HUDEP-2 (cell line): ENCODE measurements around the gene ANKFN1.

Experiments
- DNase-seq, 76 experiments: peaks; one replicate each; lab custom pipeline; 2025; ENCODE audit not compliant: unreplicated experiment in 76 of 76; lab: John Stamatoyannopoulos, UW

Gene ANKFN1

DNA sequence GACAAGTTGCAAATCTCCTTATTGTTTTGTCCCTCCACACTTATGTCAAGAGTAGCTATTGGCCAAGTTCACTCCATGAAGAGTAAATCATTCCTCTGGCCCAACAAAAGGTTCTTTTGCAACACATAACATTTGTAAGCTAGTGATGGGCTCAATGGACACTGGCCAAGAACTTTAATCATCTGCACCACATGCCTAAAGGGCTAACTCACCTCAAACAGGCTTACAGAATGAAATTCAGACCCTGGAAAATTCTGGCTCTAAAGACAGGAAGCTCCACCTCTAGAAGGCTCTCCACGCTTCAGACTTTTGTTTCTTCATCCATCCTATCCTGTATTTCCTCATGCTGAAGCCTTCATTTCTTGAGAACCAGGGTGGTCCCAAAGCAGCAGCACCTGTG, 10.9 kb upstream of the ANKFN1 start:
- DNase-seq = no peak

DNA sequence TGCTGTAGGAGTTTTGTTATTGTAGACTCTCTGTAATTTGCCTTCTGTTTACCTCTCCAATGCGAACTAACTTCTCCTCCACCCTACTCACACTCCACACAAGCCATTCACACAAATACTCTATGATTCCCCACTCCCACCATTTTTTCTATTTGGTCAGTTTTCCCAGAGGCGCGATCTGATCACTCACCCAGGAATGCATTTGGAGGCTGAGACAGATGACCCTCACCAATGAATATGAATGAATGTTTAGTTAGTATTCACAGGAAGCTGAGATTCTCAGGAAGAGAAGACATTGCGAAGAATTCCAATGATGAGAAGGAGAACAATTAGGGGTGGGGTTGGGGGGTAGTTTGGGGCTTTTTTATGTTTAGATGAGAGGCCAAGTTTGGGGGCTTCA, 10.5 kb upstream of the ANKFN1 start:
- no peak for DNase-seq

DNA sequence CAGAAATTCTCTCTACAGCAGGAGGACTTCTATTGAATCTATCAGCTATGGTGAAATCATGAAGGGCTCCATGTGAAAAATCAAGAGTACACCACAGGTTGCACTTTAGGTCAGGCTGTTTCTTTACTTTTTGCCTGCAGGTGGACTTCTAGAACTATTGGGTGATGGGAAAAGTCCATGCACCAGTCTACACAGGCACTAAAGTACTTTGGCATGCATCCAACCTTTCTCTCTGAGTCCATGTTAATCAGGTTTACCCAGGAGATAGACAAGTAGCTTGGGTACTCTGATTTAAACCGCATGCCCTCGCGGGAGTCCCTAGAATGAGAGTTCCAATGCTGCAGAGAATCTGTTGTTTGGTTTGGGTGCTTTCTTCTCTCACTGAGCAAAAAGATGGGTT, 9.1 kb upstream of the ANKFN1 start:
- no peak for DNase-seq

DNA sequence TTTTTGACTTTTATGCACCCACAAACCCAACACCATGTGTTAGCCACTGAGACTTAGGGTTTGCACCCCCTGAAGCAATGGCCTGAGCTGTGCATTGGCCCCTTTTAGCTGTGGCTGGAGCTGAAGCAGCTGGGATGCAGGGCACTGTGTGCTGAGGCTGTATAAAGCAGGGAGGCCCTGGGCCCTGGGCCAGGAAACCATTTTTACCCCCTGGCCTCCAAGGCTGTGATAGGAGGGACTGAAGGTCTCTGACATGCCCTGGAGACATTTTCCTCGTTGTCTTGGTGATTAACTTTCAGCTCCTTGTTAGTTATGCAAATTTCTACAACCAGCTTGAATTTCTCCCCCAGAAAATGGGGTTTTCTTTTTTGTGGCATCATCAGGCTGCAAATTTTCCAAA, 6.7 kb upstream of the ANKFN1 start:
- DNase-seq = no peak

DNA sequence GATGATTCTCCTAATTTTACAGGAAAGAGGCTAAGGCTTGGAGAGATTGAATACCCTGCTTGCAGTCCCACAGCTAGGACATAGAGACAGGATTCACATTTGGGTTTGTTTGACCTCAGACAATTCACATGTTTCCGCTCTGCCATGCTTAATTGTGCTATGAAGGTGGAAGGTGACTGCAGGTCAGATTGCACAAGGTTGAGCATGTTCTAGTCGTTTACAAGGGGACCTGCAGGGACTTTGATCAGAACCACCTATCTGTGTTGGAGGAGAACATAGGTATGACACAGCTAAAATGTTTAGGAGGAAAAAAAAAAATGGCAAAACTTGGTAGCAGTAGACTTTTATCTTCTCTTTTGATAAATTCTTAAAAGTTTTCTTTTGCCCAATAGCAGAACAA, 4.9 kb upstream of the ANKFN1 start:
- DNase-seq = no peak

DNA sequence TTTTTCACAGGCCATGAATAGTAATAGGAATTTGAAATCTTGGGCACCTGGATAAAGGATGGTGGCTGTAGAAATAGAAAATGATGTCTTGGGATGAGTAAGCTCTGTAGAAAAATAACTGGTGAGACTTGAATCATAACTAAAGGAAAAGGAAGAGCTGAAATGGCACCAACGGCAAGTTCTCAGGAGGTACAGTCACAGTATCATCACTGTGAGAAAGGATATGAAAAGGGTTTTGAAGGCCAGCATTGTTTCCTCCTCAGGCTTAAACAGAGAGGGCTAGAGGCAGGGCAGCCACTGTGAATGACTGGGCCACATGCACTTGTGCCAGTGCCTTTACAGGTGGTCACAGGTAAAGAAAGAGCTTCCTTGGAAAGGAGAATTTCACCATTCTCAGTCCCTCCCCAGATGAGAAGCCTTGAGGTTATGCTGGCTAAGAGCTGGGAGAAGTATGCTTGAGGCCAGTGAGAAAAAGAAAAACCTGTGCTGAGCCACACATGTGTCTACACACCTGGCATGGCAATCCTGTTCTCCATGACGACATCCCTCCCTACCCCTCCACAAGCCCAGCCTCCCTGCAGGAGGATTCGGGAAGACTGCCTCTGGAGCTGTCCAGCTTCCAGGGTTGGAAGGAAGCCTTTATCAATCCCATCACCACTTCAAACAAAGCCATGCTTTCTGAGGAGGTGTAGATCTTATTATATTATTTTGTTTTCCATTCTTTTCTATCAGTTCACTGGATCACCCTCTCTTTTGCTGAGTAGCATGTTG, 3.8 kb upstream of the ANKFN1 start:
- DNase-seq = no peak

DNA sequence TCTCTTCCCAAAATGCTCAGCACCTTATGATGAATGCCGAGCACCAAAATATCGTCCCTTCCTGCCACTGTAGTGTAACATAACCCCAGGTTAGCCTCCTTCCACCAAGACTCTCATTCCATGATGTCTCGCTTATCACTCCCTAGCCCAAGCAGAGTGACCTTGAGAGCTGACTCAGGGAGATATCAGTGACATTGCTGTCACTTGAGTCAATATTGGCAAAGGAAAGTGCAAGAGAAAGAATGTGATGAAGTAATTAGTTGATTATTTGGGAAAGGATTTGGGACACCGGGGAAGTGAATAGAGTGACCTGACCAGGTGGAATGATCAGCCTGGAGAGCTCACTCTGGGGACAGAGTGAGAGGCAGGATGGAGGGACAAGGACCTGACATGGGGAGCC, 2.6 kb upstream of the ANKFN1 start:
- no peak for DNase-seq

DNA sequence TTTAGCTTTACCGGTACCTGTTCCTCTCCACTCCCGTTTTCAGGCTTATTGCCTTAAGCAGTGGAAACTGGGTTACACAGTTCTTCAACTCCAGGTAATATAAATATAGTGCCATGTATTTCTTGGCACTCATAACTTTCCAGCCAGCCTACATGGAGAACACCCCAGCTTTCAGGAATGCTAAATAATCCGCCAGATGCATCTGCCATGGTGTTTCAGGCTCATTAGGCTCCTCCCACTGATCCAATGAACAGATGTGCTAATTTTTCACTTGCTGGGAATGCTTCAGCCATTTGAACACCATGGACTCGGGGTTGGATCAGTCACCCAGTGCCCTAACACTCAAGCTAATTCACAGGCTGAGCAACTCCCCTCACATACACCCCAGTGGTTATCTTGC, 4.6 kb downstream of the ANKFN1 start:
- DNase-seq = no peak

DNA sequence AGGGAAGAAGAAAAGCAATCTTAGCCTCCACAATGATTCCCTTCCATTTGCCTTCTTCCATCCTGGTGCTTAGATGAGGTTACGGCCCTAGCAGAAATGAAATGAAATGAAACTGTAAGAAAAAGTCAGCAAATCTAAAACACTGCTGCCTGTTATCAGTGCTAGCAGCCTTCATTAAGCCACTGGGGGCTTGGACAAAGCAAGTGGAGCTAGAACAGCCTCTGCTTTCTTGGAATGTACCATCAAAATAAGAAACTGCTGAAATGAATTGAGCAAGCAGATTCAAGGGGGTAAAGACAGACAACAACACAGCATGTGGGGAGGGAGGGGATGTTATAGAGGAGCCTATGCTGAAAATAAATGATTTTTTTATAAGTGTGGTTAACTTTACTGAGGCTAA, 5.1 kb downstream of the ANKFN1 start:
- DNase-seq = no peak

DNA sequence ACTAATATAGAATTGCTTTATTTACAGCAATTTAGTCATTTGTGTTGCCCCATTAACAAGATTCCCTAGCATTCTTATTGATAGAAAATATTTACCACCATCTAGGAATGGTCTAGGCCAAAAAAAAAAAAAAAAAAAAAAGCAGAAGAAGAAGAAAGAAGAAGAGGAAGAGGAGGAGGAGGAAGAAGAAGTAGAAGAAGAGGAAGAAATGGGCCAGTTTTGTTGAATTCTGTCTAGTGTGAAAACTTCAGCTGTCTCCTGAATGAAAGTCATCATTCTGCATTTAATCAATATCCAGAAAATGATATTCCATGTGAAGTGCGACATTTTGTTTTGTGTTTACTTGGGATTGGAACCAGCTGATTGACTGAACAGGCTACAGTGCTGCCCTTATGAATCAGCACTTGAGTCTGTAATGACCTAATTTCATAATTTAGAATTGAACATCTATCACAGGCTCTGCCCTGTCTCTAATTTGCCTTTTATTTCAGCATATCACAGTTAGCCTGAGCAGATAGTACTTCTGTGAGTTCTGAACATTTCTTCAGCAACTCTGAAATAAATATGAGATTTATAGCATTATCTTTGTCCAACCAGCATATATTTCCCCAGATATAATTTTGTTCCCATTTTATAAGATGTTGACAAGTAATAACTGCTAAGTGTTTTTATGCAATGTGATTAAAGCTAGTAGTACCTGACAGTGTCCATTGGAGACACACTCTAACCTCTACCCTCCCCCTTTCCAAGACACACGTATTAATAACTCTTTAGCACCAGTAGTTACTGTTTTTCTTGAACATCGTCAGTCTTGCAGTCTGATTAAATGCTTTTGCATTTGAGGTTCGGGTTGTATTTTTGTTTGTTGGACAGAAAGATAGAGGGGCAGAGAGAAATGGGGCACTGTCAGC, 5.9 kb downstream of the ANKFN1 start:
- no peak for DNase-seq

DNA sequence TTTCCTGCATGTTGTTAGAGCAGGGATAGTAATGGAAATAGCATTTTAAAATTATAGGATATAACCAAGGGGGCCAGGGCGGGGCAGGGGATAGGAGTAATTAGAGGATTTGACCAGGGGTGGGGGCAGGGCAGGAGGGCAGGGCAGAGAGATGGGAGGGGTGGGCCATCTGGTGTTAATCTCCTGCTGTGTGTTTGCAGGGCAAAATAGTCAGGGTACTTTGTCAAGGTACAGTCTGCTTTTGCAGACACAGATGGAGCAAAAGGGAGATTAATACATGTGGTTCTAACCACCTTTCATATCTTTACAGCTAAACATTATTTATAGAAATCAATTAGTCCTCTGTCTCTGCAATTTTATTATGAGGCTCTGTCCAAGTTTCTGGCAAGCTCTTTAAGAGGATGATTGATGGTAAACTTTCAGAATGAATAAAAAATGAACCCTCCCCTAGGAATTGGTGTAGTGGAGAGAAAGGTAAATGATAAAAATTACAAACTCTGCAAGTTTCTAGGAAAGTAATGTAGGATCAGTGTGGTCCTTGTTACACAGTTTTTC, 6.6 kb downstream of the ANKFN1 start:
- DNase-seq = no peak

DNA sequence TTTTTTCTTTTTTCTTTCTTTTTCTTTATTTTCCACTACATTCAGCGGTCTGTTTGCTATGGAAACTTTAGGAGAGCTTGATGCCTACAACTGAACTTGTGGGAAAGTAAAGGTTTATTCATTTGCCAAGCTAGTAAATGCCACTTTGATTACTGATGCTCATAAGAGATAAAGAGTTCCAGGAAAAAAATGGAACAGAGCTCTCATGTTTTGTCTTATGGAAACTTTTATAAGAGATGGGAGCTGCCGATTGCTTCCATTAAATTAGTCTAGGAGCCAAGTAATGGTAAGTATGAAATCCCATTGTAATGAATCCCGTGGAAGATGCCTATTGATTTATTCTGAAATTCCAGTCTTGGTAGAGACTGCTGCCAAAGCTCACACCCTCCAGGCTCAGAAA, 7.1 kb downstream of the ANKFN1 start:
- no peak for DNase-seq

DNA sequence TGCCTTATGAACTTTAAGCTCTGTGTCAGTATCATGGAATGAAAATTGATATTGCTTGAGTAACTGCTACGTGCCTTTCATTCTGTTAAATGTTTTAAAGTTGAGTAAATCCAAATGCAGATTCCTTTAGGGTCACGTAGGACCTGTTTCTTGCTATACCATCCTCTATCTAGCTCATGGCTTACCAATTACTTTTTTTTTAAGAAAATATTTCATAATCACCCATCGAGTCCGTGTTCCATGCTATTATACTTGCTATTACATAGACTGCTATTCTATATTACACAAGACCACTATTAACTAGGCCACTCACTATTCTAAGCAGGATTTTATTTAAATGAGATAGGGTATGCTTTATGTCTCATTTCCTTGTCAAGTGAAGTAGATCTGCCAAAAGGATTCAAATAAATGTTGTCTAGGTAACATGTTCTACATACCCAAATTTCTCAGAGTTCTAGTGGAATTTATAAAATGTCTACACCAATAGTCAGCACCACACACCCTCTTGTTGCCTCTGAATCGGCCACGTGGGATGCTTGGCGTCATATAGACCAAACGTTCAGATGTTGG, 11.9 kb downstream of the ANKFN1 start:
- no peak for DNase-seq

DNA sequence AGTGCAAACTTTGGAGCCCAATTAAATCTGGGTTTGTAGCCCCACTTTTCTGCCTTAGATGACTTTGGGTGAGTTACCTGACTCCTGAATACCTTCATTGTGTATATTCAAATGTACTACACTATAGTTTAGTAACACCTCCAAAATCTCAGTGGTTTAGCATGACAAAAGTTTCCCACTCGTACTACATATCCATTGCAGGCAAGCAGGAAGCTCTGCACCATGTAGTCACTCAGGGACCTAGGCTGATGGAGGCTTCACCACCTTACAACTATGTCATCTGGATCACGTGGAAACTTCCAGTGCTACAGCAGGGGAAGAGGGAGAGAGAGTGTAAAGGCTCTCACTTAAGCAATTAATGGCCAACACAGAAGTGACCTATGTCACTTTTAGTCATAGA, 14.2 kb downstream of the ANKFN1 start:
- DNase-seq = no peak

DNA sequence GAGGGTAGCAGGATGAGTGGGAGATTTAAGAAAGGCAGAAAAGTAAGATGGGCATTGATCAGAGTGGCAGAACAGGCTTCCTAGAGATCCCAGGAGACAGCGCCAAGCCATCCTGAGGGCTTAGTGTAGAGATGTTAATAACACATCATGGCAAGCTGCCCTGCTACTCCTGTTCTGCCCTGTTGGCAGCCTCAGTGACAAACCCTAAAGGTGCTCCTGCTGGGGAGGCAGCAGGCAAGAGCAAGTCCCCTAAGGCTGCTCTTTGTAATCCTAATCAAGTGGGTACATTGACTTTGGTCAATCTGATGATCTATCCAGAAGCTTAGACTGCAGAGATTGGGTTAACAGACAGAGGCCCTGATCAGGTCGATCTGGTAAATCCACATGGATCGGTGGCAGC, 16.3 kb downstream of the ANKFN1 start:
- no peak for DNase-seq

DNA sequence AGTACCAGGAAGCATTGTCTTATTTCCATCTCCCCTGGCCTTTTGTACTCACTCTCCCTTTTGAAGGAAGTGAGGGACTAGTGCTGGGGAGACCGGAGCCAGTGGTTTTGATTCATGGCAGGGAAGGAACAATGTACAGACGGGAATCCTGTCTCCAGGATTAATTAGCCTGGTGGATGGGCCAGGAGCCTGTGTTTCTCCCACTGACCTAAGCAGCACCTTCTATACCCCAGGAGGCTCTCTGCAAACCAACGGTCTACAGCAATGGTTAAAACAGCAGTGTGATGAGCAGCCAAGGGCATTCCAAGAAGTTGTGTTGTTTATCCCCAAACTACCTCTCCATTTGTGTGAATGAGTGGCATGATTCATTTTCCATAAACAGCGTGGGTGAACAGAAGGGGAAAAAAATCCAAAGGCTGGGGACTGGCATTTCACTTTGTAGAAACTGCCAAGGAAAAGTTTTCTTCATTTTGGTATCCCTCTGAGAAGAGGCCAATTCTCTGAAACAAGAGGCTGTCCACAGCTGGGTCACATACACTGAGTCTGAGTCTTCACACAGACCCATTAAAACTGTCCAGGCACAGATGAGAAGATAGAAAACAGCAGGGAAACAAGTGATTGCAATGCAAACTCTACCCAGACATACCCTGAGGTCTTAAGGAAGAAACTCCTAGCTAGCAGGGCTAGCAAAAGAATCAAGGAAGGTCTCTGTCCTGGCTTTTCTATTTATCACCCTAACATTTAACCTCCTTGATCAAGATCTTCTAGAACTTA, 18.1 kb downstream of the ANKFN1 start:
- no peak for DNase-seq

DNA sequence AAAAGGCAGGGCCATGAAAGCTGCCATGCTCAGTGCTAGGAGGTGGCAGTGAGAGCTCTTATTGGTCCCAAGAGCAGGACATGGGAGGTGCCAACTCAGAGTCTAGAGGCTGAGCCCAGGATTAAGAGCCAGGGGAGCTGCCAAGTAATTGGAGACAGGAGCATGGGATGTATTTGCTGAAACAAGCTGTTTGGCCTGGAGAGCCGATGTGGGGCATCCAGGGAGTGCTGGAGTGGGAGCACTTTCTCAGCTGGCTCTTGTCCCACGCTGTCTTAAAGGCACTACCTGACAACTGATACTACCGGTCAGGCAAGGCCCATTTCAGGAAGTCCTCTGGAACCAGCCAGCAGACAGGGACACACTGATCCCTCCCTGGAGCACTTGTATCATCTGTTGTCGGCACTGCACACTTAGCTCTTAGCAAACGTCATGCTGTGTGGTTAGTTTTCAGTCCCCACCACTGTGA, 19.3 kb downstream of the ANKFN1 start:
- DNase-seq = no peak

DNA sequence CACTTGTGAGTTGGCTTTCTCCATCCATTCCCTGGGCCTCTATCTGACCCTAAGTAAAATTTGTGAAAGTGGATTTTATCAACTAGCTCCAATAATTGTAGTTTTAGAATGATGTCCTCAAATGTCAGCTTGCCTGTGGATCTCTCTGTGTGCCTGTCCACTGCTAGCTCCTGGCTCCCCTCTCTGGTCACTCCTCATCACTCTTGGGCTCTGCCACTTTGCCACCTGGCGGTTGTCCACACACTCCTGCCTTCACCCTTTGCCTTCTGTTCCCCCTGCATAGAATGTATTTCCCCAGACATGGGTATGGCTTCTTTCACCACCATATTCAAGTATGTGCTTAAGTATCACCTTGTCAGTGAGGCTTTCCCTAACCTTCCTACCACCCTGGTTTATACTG, 19.8 kb downstream of the ANKFN1 start:
- peak in 1 of 76 experiments; percentile 0 for DNase-seq

DNA sequence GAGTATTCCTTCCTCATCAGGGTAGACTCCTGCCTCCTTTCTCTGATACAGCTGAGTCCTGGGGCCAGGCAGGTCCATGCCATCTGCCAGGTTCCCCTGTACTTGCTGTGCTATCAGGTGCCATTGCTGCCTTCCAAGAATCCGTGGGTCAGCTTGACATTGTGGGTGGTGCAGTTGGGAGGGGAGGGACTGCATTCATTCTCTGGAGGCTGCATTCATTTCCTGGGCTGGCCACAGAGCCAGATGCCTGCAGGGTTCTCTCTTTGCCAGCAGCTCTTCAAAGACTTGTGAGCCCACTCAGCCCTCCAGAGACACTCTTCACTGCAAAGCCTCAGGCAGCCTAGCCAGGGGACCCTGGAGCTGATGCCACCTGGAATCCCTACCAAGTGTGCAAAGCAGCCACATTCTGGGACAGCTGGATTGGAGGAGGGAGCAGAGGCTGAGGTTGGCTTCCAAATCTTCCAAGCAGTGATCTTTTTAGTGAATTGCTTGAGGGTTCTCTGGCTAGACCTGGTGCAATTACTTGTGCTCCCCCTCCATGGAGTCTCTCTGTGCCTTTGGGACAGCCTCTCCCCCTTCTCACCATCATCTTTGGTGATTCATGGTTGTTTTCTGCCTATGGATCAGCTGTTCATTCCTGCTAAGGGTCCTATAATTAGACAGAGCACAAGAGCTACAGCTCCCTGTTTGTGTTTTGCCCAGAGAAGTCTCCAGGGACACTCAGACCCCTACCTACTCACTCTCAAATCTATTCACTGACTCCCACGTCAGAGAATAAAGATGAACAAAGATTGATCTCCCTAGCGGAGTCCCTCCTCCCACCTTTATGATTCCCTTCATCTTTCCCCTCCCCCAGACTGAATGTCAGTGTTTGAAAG, 20.9 kb downstream of the ANKFN1 start:
- no peak for DNase-seq
